SK-N-SH treated with all-trans-retinoic acid at 6 μM for 48 hours (cell line): ENCODE measurements around the gene SFTPA2.
A peak's percentile ranks its signal among the peaks of the same experiment; 100 is the strongest.

Source experiments
- ATAC-seq: fragments of 200-7000 bp; cut with Tn5 transposase; 3 replicates; pipeline ENCODE4 v1.9.1; 2020; ENCODE audit warnings: mild to moderate bottlenecking, moderate library complexity
- ARNTL ChIP-seq: fragments of 450-650 bp; formaldehyde crosslinking; IDR thresholded peaks from 2 replicates; pipeline ENCODE4 v1.5.0; 2020; ENCODE audit warnings: low read depth, mild to moderate bottlenecking, moderate library complexity, borderline replicate concordance
- BACH2 ChIP-seq: fragments of 250-450 bp; sonication (Bioruptor Pico); IDR thresholded peaks from 2 replicates; pipeline ENCODE4 v1.9.0; 2021; ENCODE audit warnings: mild to moderate bottlenecking, borderline replicate concordance
- CSDC2 ChIP-seq: fragments of 250-450 bp; sonication (Bioruptor Pico); IDR thresholded peaks from 2 replicates; pipeline ENCODE4 v1.5.0; 2020; ENCODE audit warnings: mild to moderate bottlenecking, moderate library complexity
- CSRNP3 ChIP-seq: fragments of 250-450 bp; sonication (Bioruptor Pico); IDR thresholded peaks from 2 replicates; pipeline ENCODE4 v1.5.1; 2021; ENCODE audit warnings: mild to moderate bottlenecking, moderate library complexity
- ESRRG ChIP-seq: fragments of 250-450 bp; sonication (Bioruptor Pico); IDR thresholded peaks from 2 replicates; pipeline ENCODE4 v1.6.1; 2021; ENCODE audit warnings: mild to moderate bottlenecking
- OSR1 ChIP-seq: fragments of 250-450 bp; sonication (Bioruptor Pico); IDR thresholded peaks from 2 replicates; pipeline ENCODE4 v1.8.0; 2022; ENCODE audit warnings: moderate library complexity, mild to moderate bottlenecking, inconsistent platforms
- POU6F1 ChIP-seq: fragments of 250-450 bp; sonication (Bioruptor Pico); IDR thresholded peaks from 2 replicates; pipeline ENCODE4 v1.8.0; 2021; ENCODE audit warnings: low read depth, mild to moderate bottlenecking, moderate library complexity, borderline replicate concordance
- PPARA ChIP-seq: fragments of 250-450 bp; sonication (Bioruptor Pico); IDR thresholded peaks from 2 replicates; pipeline ENCODE4 v1.5.0; 2020; ENCODE audit warnings: mild to moderate bottlenecking, borderline replicate concordance
- RARB ChIP-seq: fragments of 250-450 bp; sonication (Bioruptor Pico); IDR thresholded peaks from 2 replicates; pipeline ENCODE4 v1.8.0; 2021; ENCODE audit warnings: mild to moderate bottlenecking, moderate library complexity
- SNAI2 ChIP-seq: fragments of 250-450 bp; sonication (Bioruptor Pico); IDR thresholded peaks from 2 replicates; pipeline ENCODE4 v1.5.0; 2020; ENCODE audit warnings: mild to moderate bottlenecking, moderate library complexity
- TCF4 ChIP-seq: fragments of 250-450 bp; sonication (Bioruptor Pico); IDR thresholded peaks from 2 replicates; pipeline ENCODE4 v1.8.0; 2021; ENCODE audit warnings: mild to moderate bottlenecking, moderate library complexity, borderline replicate concordance
- TOX ChIP-seq: fragments of 250-450 bp; sonication (Bioruptor Pico); IDR thresholded peaks from 2 replicates; pipeline ENCODE4 v1.8.0; 2021; ENCODE audit warnings: mild to moderate bottlenecking, moderate library complexity, borderline replicate concordance
- TSHZ2 ChIP-seq: fragments of 250-450 bp; sonication (Bioruptor Pico); IDR thresholded peaks from 2 replicates; pipeline ENCODE4 v1.5.0; 2020; ENCODE audit warnings: mild to moderate bottlenecking, moderate library complexity
- ZFP3 ChIP-seq: fragments of 250-450 bp; sonication (Bioruptor Pico); IDR thresholded peaks from 2 replicates; pipeline ENCODE4 v1.5.0; 2020; ENCODE audit warnings: mild to moderate bottlenecking, moderate library complexity
- ZNF565 ChIP-seq: fragments of 450-650 bp; formaldehyde crosslinking; conservative IDR thresholded peaks from 2 replicates; pipeline ENCODE4 v1.5.0; 2020; ENCODE audit warnings: low read depth, mild to moderate bottlenecking, moderate library complexity
- ZNF70 ChIP-seq: fragments of 450-650 bp; formaldehyde crosslinking; IDR thresholded peaks from 2 replicates; pipeline ENCODE4 v1.5.0; 2020; ENCODE audit warnings: mild to moderate bottlenecking, moderate library complexity
- ZNF8 ChIP-seq: fragments of 450-650 bp; formaldehyde crosslinking; IDR thresholded peaks from 2 replicates; pipeline ENCODE4 v1.5.0; 2020; ENCODE audit warnings: mild to moderate bottlenecking, moderate library complexity
- TF ChIP-seq, protein P1 (sequence below): fragments of 250-450 bp; sonication (Bioruptor Pico); IDR thresholded peaks from 2 replicates; pipeline ENCODE4 v1.5.1; 2020; ENCODE audit warnings: low read depth, mild to moderate bottlenecking, moderate library complexity
- TF ChIP-seq, protein P2 (sequence below): fragments of 250-450 bp; sonication (Bioruptor Pico); IDR thresholded peaks from 2 replicates; pipeline ENCODE4 v1.8.0; 2020; ENCODE audit warnings: mild to moderate bottlenecking, moderate library complexity, borderline replicate concordance

Gene SFTPA2

GRCh38 chr10:79560160-79560709, at the start of gene SFTPA2:
Gene SFTPA2 (minus strand): TSS chr10:79560407. CDS start chr10:79559483, 924 bp downstream.
- TF ChIP-seq POU6F1 (CRISPR knock-in tag) = no peak
- TF ChIP-seq BACH2 = no peak
- TF ChIP-seq ZNF8 (CRISPR knock-in tag) = no peak
- TF ChIP-seq, protein P1, sequence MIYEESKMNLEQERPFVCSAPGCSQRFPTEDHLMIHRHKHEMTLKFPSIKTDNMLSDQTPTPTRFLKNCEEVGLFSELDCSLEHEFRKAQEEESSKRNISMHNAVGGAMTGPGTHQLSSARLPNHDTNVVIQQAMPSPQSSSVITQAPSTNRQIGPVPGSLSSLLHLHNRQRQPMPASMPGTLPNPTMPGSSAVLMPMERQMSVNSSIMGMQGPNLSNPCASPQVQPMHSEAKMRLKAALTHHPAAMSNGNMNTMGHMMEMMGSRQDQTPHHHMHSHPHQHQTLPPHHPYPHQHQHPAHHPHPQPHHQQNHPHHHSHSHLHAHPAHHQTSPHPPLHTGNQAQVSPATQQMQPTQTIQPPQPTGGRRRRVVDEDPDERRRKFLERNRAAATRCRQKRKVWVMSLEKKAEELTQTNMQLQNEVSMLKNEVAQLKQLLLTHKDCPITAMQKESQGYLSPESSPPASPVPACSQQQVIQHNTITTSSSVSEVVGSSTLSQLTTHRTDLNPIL (CRISPR knock-in tag) = no peak
- TF ChIP-seq ARNTL (CRISPR knock-in tag) = no peak
- no peak for TF ChIP-seq SNAI2 (CRISPR knock-in tag)
- TF ChIP-seq OSR1 (CRISPR knock-in tag) = no peak
- TF ChIP-seq ESRRG (CRISPR knock-in tag) = no peak
- no peak for TF ChIP-seq RARB
- TF ChIP-seq CSDC2 (CRISPR knock-in tag) = no peak
- no peak for TF ChIP-seq TCF4 (CRISPR knock-in tag)
- no peak for TF ChIP-seq CSRNP3 (CRISPR knock-in tag)

GRCh38 chr10:79608505-79609375, 48.5 kb upstream of the SFTPA2 start:
- TF ChIP-seq PPARA (no peak), CSDC2 (CRISPR knock-in tag) (no peak), CSRNP3 (CRISPR knock-in tag) (no peak), TOX (CRISPR knock-in tag) (no peak), TCF4 (CRISPR knock-in tag) (no peak), TSHZ2 (no peak), OSR1 (CRISPR knock-in tag) (no peak), ZNF565 (no peak), ZNF70 (no peak), ZFP3 (no peak), RARB (no peak), ZNF8 (CRISPR knock-in tag) (no peak)
- TF ChIP-seq, protein P2, sequence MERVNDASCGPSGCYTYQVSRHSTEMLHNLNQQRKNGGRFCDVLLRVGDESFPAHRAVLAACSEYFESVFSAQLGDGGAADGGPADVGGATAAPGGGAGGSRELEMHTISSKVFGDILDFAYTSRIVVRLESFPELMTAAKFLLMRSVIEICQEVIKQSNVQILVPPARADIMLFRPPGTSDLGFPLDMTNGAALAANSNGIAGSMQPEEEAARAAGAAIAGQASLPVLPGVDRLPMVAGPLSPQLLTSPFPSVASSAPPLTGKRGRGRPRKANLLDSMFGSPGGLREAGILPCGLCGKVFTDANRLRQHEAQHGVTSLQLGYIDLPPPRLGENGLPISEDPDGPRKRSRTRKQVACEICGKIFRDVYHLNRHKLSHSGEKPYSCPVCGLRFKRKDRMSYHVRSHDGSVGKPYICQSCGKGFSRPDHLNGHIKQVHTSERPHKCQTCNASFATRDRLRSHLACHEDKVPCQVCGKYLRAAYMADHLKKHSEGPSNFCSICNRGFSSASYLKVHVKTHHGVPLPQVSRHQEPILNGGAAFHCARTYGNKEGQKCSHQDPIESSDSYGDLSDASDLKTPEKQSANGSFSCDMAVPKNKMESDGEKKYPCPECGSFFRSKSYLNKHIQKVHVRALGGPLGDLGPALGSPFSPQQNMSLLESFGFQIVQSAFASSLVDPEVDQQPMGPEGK (CRISPR knock-in tag) = no peak
- ATAC-seq = peak; percentile 79

More at GRCh38 chr10:79560160-79560709, at the start of gene SFTPA2:
- no peak for ATAC-seq
